K562 (cell line): ENCODE measurements around the gene LY6G6D. TPM values are rescaled to one million over a fixed set of nuclear protein-coding genes. Genes with fewer than 3 reads are reported as not detected.

Experiments used
- ATAC-seq: fragments of 200-7000 bp; cut with Tn5 transposase; 3 replicates; pipeline ENCODE4 v1.9.1; 2020; ENCODE audit warnings: moderate library complexity
- BruUV-seq: library from RNA; stranded (reverse); fragments of 400-500 nt; replicated peaks from 2 replicates; lab custom pipeline; 2021; lab: Mats Ljungman, UMichigan
- CTCF ChIA-PET: fragments of 300-600 bp; formaldehyde crosslinking; extraction: SDS; loops from one replicate; lab custom pipeline; 2021; ENCODE audit warnings: low intra/inter-chr PET ratio; lab: Yijun Ruan, JAX
- POLR2A ChIA-PET: fragments of 300-600, 350-650 bp; sonication (Branson Sonifier 250); formaldehyde crosslinking; extraction: SDS; loops from one replicate; lab custom pipeline; 2021; ENCODE audit warnings: antibody characterized with exemption, inconsistent platforms; lab: Yijun Ruan, JAX
- DNase-seq, 4 experiments: peaks; one replicate each; pipeline versions ENCODE4 v3.0.0 to v3.0.0-alpha.2; 2011 to 2018; ENCODE audit warnings: low spot score in 3 of 4, mixed read lengths in 3 of 4; ENCODE audit errors: extremely low read depth in 1 of 4
- FAIRE-seq: peaks from 2 replicates; lab custom pipeline; 2011; peaks lifted over from hg19 to GRCh38; lab: Jason Lieb, UNC
- H2AFZ ChIP-seq: 2 replicates; pipeline ENCODE4 v1.6.0; 2011; ENCODE audit warnings: low read depth, low read length, control low read depth, inconsistent platforms
- H3K27ac ChIP-seq: fragments of 200-600 bp; 3 replicates; pipeline ENCODE4 v1.8.0; 2011; ENCODE audit warnings: low read depth, mild to moderate bottlenecking, control low read depth, inconsistent platforms, low read length, moderate library complexity, mixed read lengths; ENCODE audit errors: extremely low read depth
- H3K27me3 ChIP-seq, 2 experiments: fragments of 300-600 bp in 1 of 2; 2 replicates in 1 of 2; 3 replicates in 1 of 2; pipeline versions ENCODE4 v1.6.0 to v1.8.0; 2011; ENCODE audit warnings: inconsistent platforms in 2 of 2, low read length in 2 of 2, mild to moderate bottlenecking in 1 of 2, mixed read lengths in 1 of 2, moderate library complexity in 1 of 2; ENCODE audit not compliant: control insufficient read depth in 2 of 2, insufficient read depth in 2 of 2
- H3K36me3 ChIP-seq: fragments of 300-600 bp; 3 replicates; pipeline ENCODE4 v1.8.0; 2011; ENCODE audit warnings: mild to moderate bottlenecking, low read length, inconsistent platforms; ENCODE audit not compliant: control insufficient read depth, insufficient read depth
- H3K4me1 ChIP-seq, 2 experiments: fragments of 200-600 bp in 1 of 2; replicated peaks in 1 of 2; 2 replicates in 1 of 2; 3 replicates in 1 of 2; pipeline versions ENCODE4 v1.5.1 to v1.8.0; 2011; ENCODE audit warnings: inconsistent platforms in 2 of 2, low read length in 2 of 2, mild to moderate bottlenecking in 1 of 2, mixed read lengths in 1 of 2, moderate library complexity in 1 of 2; ENCODE audit not compliant: control insufficient read depth in 2 of 2, insufficient read depth in 2 of 2
- H3K4me2 ChIP-seq: 2 replicates; pipeline ENCODE4 v1.6.1; 2011; ENCODE audit warnings: low read length, control low read depth, inconsistent platforms, mixed read lengths; ENCODE audit not compliant: insufficient read depth
- H3K4me3 ChIP-seq: fragments of 200-600 bp; sonication (generic), shearing (Covaris generic); 2 replicates; pipeline ENCODE4 v1.5.1; 2016; ENCODE audit warnings: control low read depth, inconsistent platforms
- H3K79me2 ChIP-seq: fragments of 200-600 bp; 3 replicates; pipeline ENCODE4 v1.8.0; 2011; ENCODE audit warnings: low read length, inconsistent platforms; ENCODE audit not compliant: control insufficient read depth, insufficient read depth
- H3K9ac ChIP-seq, 2 experiments: 2 replicates each; pipeline versions ENCODE4 v1.6.0 to v1.6.1; 2011; ENCODE audit warnings: low read depth in 2 of 2, low read length in 2 of 2, control low read depth in 1 of 2, inconsistent platforms in 1 of 2, mild to moderate bottlenecking in 1 of 2, mixed read lengths in 1 of 2; ENCODE audit not compliant: insufficient read depth in 1 of 2
- H3K9me1 ChIP-seq: one replicate; pipeline ENCODE4 v1.6.0; 2011; ENCODE audit warnings: inconsistent platforms, mild to moderate bottlenecking, low read length, moderate library complexity; ENCODE audit not compliant: control insufficient read depth, insufficient read depth
- H3K9me3 ChIP-seq: replicated peaks from 2 replicates; pipeline ENCODE4 v1.5.1; 2011; ENCODE audit warnings: low read depth, low read length, inconsistent platforms; ENCODE audit not compliant: control insufficient read depth, insufficient read depth
- H4K20me1 ChIP-seq: replicated peaks from 2 replicates; pipeline ENCODE4 v1.6.1; 2011; ENCODE audit warnings: low read length, inconsistent platforms, mixed read lengths; ENCODE audit not compliant: control insufficient read depth, insufficient read depth
- AFF1 ChIP-seq, 2 experiments: fragments of 450-650 bp; IDR thresholded peaks; 2 replicates each; pipeline ENCODE4 v1.6.1; 2018; ENCODE audit warnings: mild to moderate bottlenecking in 2 of 2, low read depth in 1 of 2; ENCODE audit not compliant: partially characterized antibody in 2 of 2
- CBX2 ChIP-seq: fragments of 200-600 bp; sonication (generic); IDR thresholded peaks from one replicate; pipeline ENCODE4 v1.6.1; 2012; ENCODE audit warnings: mild to moderate bottlenecking, low read length, inconsistent platforms; ENCODE audit not compliant: insufficient read depth, poor library complexity, severe bottlenecking
- CEBPB ChIP-seq: fragments of 450-650 bp; IDR thresholded peaks from 2 replicates; pipeline ENCODE4 v1.6.1; 2016; ENCODE audit warnings: missing genetic modification characterization, missing compliant biosample characterization
- CHD2 ChIP-seq: IDR thresholded peaks from 2 replicates; pipeline ENCODE4 v1.6.1; 2011; ENCODE audit warnings: low read depth, low read length
- FOXJ3 ChIP-seq: sonication (generic); formaldehyde crosslinking; IDR thresholded peaks from 2 replicates; pipeline ENCODE4 v1.4.0; 2020; ENCODE audit warnings: mild to moderate bottlenecking, missing genetic modification reagents
- FUS ChIP-seq: fragments of 200-400 bp; formaldehyde crosslinking; optimal IDR thresholded peaks from 2 replicates; pipeline ENCODE3; 2017; ENCODE audit warnings: low read depth, low read length
- GABPB1 ChIP-seq: sonication (generic); formaldehyde crosslinking; IDR thresholded peaks from 2 replicates; pipeline ENCODE4 v1.8.0; 2022; ENCODE audit warnings: mild to moderate bottlenecking, missing genetic modification reagents
- HMBOX1 ChIP-seq: sonication (generic); IDR thresholded peaks from 2 replicates; pipeline ENCODE4 v1.6.1; 2016
- KDM5B ChIP-seq: fragments of 200-600 bp; sonication (generic); IDR thresholded peaks from 2 replicates; pipeline ENCODE4 v1.6.1; 2012; ENCODE audit warnings: low read depth, mild to moderate bottlenecking, moderate library complexity, low read length, control low read depth, inconsistent platforms; ENCODE audit not compliant: insufficient replicate concordance
- RBM22 ChIP-seq: fragments of 200-400 bp; formaldehyde crosslinking; IDR thresholded peaks from 2 replicates; pipeline ENCODE4 v1.6.1; 2018; ENCODE audit warnings: low read length, low read depth; ENCODE audit not compliant: poor library complexity, severe bottlenecking
- SLC30A9 ChIP-seq: fragments of 250-450 bp; sonication (Bioruptor Pico); IDR thresholded peaks from 2 replicates; pipeline ENCODE4 v1.8.0; 2022; ENCODE audit warnings: mild to moderate bottlenecking, moderate library complexity
- TAF15 ChIP-seq: fragments of 200-400 bp; formaldehyde crosslinking; IDR thresholded peaks from 2 replicates; pipeline ENCODE4 v1.6.1; 2017; ENCODE audit warnings: mild to moderate bottlenecking, low read depth, low read length, moderate library complexity
- TCF3 ChIP-seq: sonication (generic); formaldehyde crosslinking; IDR thresholded peaks from 2 replicates; pipeline ENCODE4 v1.4.0; 2020; ENCODE audit warnings: mild to moderate bottlenecking, missing genetic modification reagents
- TRIM28 ChIP-seq: fragments of 450-650 bp; IDR thresholded peaks from 2 replicates; pipeline ENCODE4 v1.6.1; 2017
- ZC3H11A ChIP-seq: IDR thresholded peaks from 2 replicates; pipeline ENCODE4 v1.6.1; 2012; ENCODE audit warnings: low read depth, low read length, improper control_type of control experiment
- ZNF253 ChIP-seq: fragments of 250-450 bp; sonication (Bioruptor Pico); conservative IDR thresholded peaks from 2 replicates; pipeline ENCODE4 v1.6.1; 2021; ENCODE audit warnings: mild to moderate bottlenecking
- ZNF347 ChIP-seq: fragments of 450-650 bp; formaldehyde crosslinking; IDR thresholded peaks from 2 replicates; pipeline ENCODE4 v1.4.0; 2020; ENCODE audit warnings: low read depth, mild to moderate bottlenecking, moderate library complexity
- ZNF740 ChIP-seq, 3 experiments: fragments of 200-800 bp in 1 of 3; sonication (Bioruptor generic) in 1 of 3; sonication (generic) in 1 of 3; formaldehyde crosslinking in 1 of 3; IDR thresholded peaks; 2 replicates each; pipeline versions ENCODE4 v1.6.1 to v1.8.0; 2016 to 2022; ENCODE audit warnings: mild to moderate bottlenecking in 2 of 3, missing compliant biosample characterization in 2 of 3, missing genetic modification characterization in 2 of 3, missing genetic modification reagents in 1 of 3
- WGBS: fragments of 100-300 bp; shearing (Covaris generic); methylation state at CpG from one replicate; pipeline ENCODE4 v1.1.6; 2016; ENCODE audit warnings: low coverage, mixed read lengths; ENCODE audit not compliant: insufficient coverage; ENCODE audit errors: missing lambda C conversion rate; 5-methylcytosine and 5-hydroxymethylcytosine counted together
- in situ Hi-C: fragments of 300-500 bp; cut with MboI; formaldehyde crosslinking; loops from 4 replicates; pipeline ENCODE4 v1.15.0; 2018; ENCODE audit warnings: inconsistent platforms, mixed read lengths
- intact Hi-C: fragments of 100-400 bp; cut with micrococcal nuclease; formaldehyde crosslinking; loops from 2 replicates; pipeline ENCODE4 v1.14.2; 2022
- polyA plus RNA-seq, 8 experiments: library from polyadenylated mRNA; depleted of rRNA in 4 of 8; stranded (reverse) in 5 of 8; unstranded in 3 of 8; fragments of >200 nt; fragmentation: Nextera tagmentation in 2 of 8; fragmentation: Illumina TruSeq in 1 of 8; extraction: Ambion mirVana in 2 of 8; extraction: Trizol in 1 of 8; gene quantifications; 2 replicates each; pipeline versions ENCODE4 v1.2.1 to v1.2.3, GENCODE V29; 2011 to 2014; ENCODE audit warnings: inconsistent platforms in 1 of 8, missing spikeins in 1 of 8
- total RNA-seq, 7 experiments: library from RNA; depleted of rRNA in 6 of 7; stranded (reverse); fragments of >200 nt in 6 of 7; fragmentation: Illumina TruSeq in 2 of 7; extraction: Trizol in 2 of 7; gene quantifications; 2 replicates each; pipeline versions ENCODE4 v1.2.1 to v1.2.3, GENCODE V29; 2011 to 2021; ENCODE audit warnings: low replicate concordance in 1 of 7

LY6G6D gene
- total and polyA plus RNA-seq, 9 of the 15 experiments (the other 6 are each of a cell fraction or from before 2014, with no cell fraction given): 0.30 to 0.38 TPM; not detected in 7

GRCh38 chr6:31763619-31763940 lies 48.4 kb downstream of the LY6G6D start:
- CTCF ChIA-PET: no interaction called here
- Histone ChIP-seq H3K79me2 (no peaks in the 10 kb centered on the region), H3K4me3 (no peak overlapping the region), H3K27me3 (no peaks in the 10 kb centered on the region), H3K4me2 (no peak overlapping the region), H2AFZ (no peak overlapping the region), H3K9ac (peak overlapping the region in 1 of 2 experiments; percentile 40; a peak in 2 of 4 replicates), H3K4me1 (peaks cover 0 to 25% of the 10 kb centered on the region in 2 experiments; a peak in 3 of 5 replicates), H3K36me3 (peaks cover 55% of the 10 kb centered on the region), H3K9me3 (no peaks in the 10 kb centered on the region), H3K9me1 (no peaks in the 10 kb centered on the region), H4K20me1 (no peaks in the 10 kb centered on the region), H3K27ac (no peak overlapping the region)
- in situ Hi-C loops: no loop called here
- BruUV-seq: no TSS peak
- ATAC-seq (peak; percentile 4), DNase-seq (no peak), FAIRE-seq (no peak)
- WGBS: 30% methylated on average over 1 of the region's 1 CpG
- POLR2A ChIA-PET: interaction anchor here (0.6 to 4.6 kb wide), 4 partner anchors 9 to 87 kb away, joined by 3 to 29 read pairs (median 6); partner anchors contain the start of genes CLIC1 and MSH5
- intact Hi-C loops: no loop called here
- no peak for TF ChIP-seq CEBPB (tag)
- no peak for TF ChIP-seq SLC30A9 (CRISPR knock-in tag)
- TF ChIP-seq CHD2: no peak
- no peak for TF ChIP-seq HMBOX1
- TF ChIP-seq ZNF347 (CRISPR knock-in tag): no peak
- peak; percentile 23 for TF ChIP-seq KDM5B
- TF ChIP-seq GABPB1 (CRISPR knock-in tag): no peak
- TF ChIP-seq RBM22: no peak
- TF ChIP-seq TRIM28: no peak
- no peak for TF ChIP-seq ZNF740 (CRISPR knock-in tag; IDR thresholded peaks at IDR 0.05)
- TF ChIP-seq ZNF740 (tag; IDR thresholded peaks at IDR 0.05): no peak
- no peak for TF ChIP-seq FUS
- TF ChIP-seq CBX2: no peak
- no peak for TF ChIP-seq FOXJ3
- no peak for TF ChIP-seq AFF1 (IDR thresholded peaks at IDR 0.05; ENCODE audit: low read depth in 1 of 2, partially characterized antibody in 2 of 2)
- no peak for TF ChIP-seq ZNF253 (CRISPR knock-in tag)
- TF ChIP-seq TAF15: no peak
- no peak for TF ChIP-seq ZC3H11A
- no peak for TF ChIP-seq TCF3 (CRISPR knock-in tag)
